ENCODE results near the gene OR5AU1. TPM values are rescaled to one million over a fixed set of nuclear protein-coding genes. Genes with fewer than 3 reads are reported as not detected.

OR5AU1 gene
- total and polyA plus RNA-seq, 2 of the 4 experiments (the other 2 are of a cell fraction), result not detected

DNA sequence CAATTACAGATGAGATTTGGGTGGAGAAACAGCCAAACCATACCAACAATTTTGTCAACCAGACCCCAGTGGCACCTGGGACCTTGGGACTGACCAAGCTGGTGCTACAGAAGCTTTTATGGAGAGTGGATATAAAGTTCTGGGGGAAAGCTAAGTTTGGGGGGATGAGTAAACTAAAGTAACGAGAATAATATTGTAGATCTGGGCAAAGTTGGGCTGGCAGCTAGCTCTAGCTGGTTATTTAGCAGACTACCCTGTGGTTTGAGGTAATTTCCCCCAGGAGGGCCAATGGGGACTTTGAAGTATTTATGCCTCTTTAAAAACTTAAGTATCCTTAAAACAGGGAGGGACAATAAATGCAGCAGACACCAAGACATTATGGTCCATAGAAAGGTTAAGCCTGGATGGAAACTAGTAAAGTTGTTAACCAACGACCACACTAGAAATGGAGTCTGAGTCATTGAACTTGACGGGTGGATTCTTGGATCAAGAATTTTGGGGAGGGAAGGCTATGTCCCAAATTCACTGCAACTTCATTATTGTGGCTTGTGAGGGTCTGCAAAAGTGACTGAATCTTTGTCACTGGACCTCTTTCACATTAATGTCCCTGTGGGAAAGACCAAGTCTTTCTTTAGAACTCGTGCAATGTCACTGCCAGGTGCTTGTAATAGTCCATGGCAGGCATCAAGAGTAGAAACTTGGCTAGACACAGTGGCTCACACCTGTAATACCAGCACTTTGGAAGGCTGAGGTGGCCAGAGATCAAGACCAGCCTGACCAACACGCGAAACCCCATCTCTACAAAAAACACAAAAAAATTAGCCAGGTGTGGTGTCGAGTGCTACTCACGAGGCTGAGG is 48.5 kb upstream of the OR5AU1 start:
- no peak overlapping the region for H4K91ac ChIP-seq (ENCODE audit: insufficient read depth, low read depth, low read length)
- no peak overlapping the region for H3K4ac ChIP-seq (ENCODE audit: low read depth, low read length)
- H2BK5ac ChIP-seq (ENCODE audit: low read depth, low read length, poor library complexity, severe bottlenecking), result no peak overlapping the region
- peaks cover 3 to 40% of the 10 kb centered on the region in 2 experiments; a peak in 3 of 4 replicates for H3K79me1 ChIP-seq (ENCODE audit: low read depth in 1 of 2, low read length in 2 of 2)
- ATAC-seq (ENCODE audit: low read depth) (no peak), DNase-seq (no peak)
- H3K23ac ChIP-seq (ENCODE audit: low read depth, low read length), result no peak overlapping the region
- H3K56ac ChIP-seq (ENCODE audit: extremely low read depth, insufficient read depth, low read length), result no peak overlapping the region
- no peak overlapping the region for H3K4me2 ChIP-seq (ENCODE audit: low read depth, low read length)
- no peak overlapping the region for H3K27ac ChIP-seq (ENCODE audit: insufficient read depth, low read length)
- no peaks in the 10 kb centered on the region; the same call in 1 of the 2 replicates for H3K4me1 ChIP-seq (ENCODE audit: control insufficient read depth, insufficient read depth, low read length)
- no peak for TF ChIP-seq NFE2L2 (IDR thresholded peaks at IDR 0.05; ENCODE audit: low read depth, low read length)
- no peak for TF ChIP-seq MXI1 (IDR thresholded peaks at IDR 0.05; ENCODE audit: borderline replicate concordance, low read depth, low read length)
- TF ChIP-seq, protein P1, sequence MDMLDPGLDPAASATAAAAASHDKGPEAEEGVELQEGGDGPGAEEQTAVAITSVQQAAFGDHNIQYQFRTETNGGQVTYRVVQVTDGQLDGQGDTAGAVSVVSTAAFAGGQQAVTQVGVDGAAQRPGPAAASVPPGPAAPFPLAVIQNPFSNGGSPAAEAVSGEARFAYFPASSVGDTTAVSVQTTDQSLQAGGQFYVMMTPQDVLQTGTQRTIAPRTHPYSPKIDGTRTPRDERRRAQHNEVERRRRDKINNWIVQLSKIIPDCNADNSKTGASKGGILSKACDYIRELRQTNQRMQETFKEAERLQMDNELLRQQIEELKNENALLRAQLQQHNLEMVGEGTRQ (IDR thresholded peaks at IDR 0.05; ENCODE audit: low read depth, low read length), result no peak
- no peak for TF ChIP-seq CHD1 (IDR thresholded peaks at IDR 0.05; ENCODE audit: low read depth, low read length)
- no peak for TF ChIP-seq BHLHE40 (IDR thresholded peaks at IDR 0.05; ENCODE audit: low read depth, low read length)
- no peak for TF ChIP-seq RAD21 (IDR thresholded peaks at IDR 0.05; ENCODE audit: low read length)
- no peak for TF ChIP-seq POLR2A (IDR thresholded peaks at IDR 0.05; ENCODE audit: low read depth, low read length)
- TF ChIP-seq, protein P2, sequence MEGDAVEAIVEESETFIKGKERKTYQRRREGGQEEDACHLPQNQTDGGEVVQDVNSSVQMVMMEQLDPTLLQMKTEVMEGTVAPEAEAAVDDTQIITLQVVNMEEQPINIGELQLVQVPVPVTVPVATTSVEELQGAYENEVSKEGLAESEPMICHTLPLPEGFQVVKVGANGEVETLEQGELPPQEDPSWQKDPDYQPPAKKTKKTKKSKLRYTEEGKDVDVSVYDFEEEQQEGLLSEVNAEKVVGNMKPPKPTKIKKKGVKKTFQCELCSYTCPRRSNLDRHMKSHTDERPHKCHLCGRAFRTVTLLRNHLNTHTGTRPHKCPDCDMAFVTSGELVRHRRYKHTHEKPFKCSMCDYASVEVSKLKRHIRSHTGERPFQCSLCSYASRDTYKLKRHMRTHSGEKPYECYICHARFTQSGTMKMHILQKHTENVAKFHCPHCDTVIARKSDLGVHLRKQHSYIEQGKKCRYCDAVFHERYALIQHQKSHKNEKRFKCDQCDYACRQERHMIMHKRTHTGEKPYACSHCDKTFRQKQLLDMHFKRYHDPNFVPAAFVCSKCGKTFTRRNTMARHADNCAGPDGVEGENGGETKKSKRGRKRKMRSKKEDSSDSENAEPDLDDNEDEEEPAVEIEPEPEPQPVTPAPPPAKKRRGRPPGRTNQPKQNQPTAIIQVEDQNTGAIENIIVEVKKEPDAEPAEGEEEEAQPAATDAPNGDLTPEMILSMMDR (conservative IDR thresholded peaks at IDR 0.05; ENCODE audit: low read depth, low read length), result no peak
- no peak for TF ChIP-seq MAFK (IDR thresholded peaks at IDR 0.05; ENCODE audit: low read depth, low read length)
- no peak for TF ChIP-seq RCOR1 (IDR thresholded peaks at IDR 0.05; ENCODE audit: insufficient replicate concordance, low read length)
- H3K9me1 ChIP-seq (ENCODE audit: insufficient read depth, low read length), result peaks cover 4% of the 10 kb centered on the region; the same call in 1 of the 2 replicates
- dilution Hi-C loops (cut with HindIII; ENCODE audit: low sequenced_read_pairs, unreplicated experiment) (no loop called here), intact Hi-C loops (cut with micrococcal nuclease) (no loop called here), in situ Hi-C loops (cut with MboI; ENCODE audit: low sequenced_read_pairs) (no loop called here)
- H4K5ac ChIP-seq (ENCODE audit: low read depth, low read length), result no peak overlapping the region
- no peak overlapping the region for H4K8ac ChIP-seq (ENCODE audit: low read depth in 2 of 2, low read length in 2 of 2)
- no peak overlapping the region for H2AK9ac ChIP-seq (replicated peaks; ENCODE audit: low read depth, low read length, poor library complexity)
- no peak overlapping the region for H2AK5ac ChIP-seq (ENCODE audit: low read depth, low read length)
- H4K20me1 ChIP-seq (ENCODE audit: insufficient read depth, low read length), result no peaks in the 10 kb centered on the region; the same call in none of the 2 replicates
- H3K18ac ChIP-seq (ENCODE audit: low read depth, low read length), result no peak overlapping the region
- H3K9ac ChIP-seq (ENCODE audit: low read depth, low read length), result no peak overlapping the region
- no peak overlapping the region for H2BK15ac ChIP-seq (ENCODE audit: low read depth, low read length)
- ChIA-PET CTCF (no interaction called here), POLR2A (ENCODE audit: unreplicated experiment) (interaction anchor here (0.6 kb wide), 1 partner anchor 68 kb away, joined by 4 read pairs; no protein-coding TSS in a partner anchor)
- peaks cover 22% of the 10 kb centered on the region for H3K36me3 ChIP-seq (ENCODE audit: control insufficient read depth, insufficient read depth, low read length)
- no peak overlapping the region for H3K4me3 ChIP-seq (ENCODE audit: insufficient read depth, low read depth, low read length)
- no TSS peak for BruUV-seq (replicated peaks)
- H3K9me3 ChIP-seq (ENCODE audit: control insufficient read depth, insufficient read depth, low read length), result no peaks in the 10 kb centered on the region
- H3K14ac ChIP-seq (replicated peaks; ENCODE audit: low read depth, low read length), result no peak overlapping the region
- no peak overlapping the region for H2BK20ac ChIP-seq (ENCODE audit: low read depth, low read length)
- H2AFZ ChIP-seq (replicated peaks; ENCODE audit: low read length, poor library complexity), result no peak overlapping the region
- no peak overlapping the region for H2BK120ac ChIP-seq (ENCODE audit: low read depth, low read length)
- no CpG with 5 or more reads among the region's 8 CpGs for WGBS, 2 experiments (ENCODE audit: extremely low coverage in 2 of 2, insufficient read length in 1 of 2)
- no peaks in the 10 kb centered on the region for H3K27me3 ChIP-seq (ENCODE audit: control insufficient read depth, insufficient read depth, low read length)
